Activated naive CD8-positive, alpha-beta T cell treated with anti-CD3 and anti-CD28 coated beads, Interleukin-2, amount 50 U/mL, for 24 hours (primary cell): ENCODE results near the gene SCGB1C2.

ENCODE experiments used
- ATAC-seq: fragments of 150-1000 bp; cut with Tn5 transposase; one replicate; pipeline ENCODE4 v1.10.0; 2021
- DNase-seq: peaks from one replicate; pipeline ENCODE4 v3.0.0; 2021
- H3K27ac Mint-ChIP-seq: one replicate; pipeline ENCODE4 v1.8.0; 2021; ENCODE audit warnings: mild to moderate bottlenecking, mixed read lengths
- H3K27me3 Mint-ChIP-seq: one replicate; pipeline ENCODE4 v1.8.0; 2021; ENCODE audit warnings: mixed read lengths
- H3K36me3 Mint-ChIP-seq: one replicate; pipeline ENCODE4 v1.8.0; 2021; ENCODE audit warnings: low read depth, mixed read lengths
- H3K4me1 Mint-ChIP-seq: one replicate; pipeline ENCODE4 v1.8.0; 2021; ENCODE audit warnings: mixed read lengths
- H3K4me3 Mint-ChIP-seq: one replicate; pipeline ENCODE4 v1.8.0; 2021; ENCODE audit warnings: mild to moderate bottlenecking, moderate library complexity, mixed read lengths
- H3K9me3 Mint-ChIP-seq: one replicate; pipeline ENCODE4 v1.8.0; 2021; ENCODE audit warnings: mixed read lengths

Gene SCGB1C2

DNA sequence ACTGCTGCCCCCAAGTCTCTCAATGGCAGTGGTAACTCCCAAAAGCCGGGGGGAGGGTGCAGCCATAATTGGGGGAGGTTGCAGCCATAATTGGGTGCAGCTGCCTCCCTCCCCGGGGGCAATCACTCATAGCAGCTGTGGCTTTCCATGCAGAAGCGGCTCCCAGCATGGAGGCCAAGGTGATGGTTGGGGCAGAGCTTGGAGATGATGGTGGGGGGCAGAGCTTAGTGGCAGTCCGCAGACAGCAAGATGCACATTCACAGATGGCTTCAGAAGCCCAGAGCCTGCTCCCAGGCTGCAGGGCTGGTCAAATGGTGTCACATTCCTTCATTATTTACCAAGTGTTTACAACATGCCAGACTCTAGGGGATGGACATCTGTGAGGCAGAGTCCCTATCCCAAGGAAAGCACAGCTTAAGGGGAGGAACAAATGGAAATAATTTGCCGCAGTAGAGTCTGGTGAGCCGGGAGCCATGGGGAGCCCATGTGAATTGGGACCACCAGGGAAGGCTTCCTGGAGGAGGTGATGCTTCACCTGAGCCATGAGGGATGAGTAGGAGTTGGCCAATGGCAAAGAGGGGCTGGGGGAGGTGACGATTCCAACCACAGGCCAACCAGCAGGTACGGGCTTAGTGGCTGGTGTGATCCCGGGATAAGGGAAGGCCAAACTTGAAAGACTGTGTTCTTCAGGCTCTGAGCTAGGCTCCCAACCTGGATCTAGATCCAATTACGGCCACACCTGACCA lies 36.0 kb downstream of the SCGB1C2 start:
- ATAC-seq (no peak), DNase-seq (no peak)
- Mint-ChIP-seq H3K4me3 (no peak overlapping the region), H3K36me3 (no peaks in the 10 kb centered on the region), H3K9me3 (no peaks in the 10 kb centered on the region), H3K27me3 (peaks cover 10% of the 10 kb centered on the region), H3K4me1 (peaks cover 2% of the 10 kb centered on the region), H3K27ac (no peak overlapping the region)

DNA sequence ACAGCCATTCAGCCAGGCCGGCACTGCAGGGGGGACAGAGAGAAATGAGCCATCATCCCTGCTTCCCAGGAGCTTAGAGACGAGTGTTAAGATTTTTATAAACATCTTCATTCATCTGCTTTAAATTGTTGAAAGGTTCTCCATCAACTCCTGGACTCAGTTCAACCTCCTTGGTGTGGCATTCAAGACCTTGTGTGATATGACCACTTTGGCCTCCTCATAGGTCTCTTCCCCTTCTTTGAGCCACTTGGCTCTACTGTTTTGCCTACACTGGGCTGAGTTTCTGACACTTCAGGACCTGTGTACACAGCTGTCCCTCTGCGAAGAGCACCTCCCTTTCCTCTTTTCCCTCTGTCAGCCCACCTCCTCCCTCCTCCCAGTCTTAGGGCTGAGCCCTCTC lies 39.8 kb downstream of the SCGB1C2 start:
- ATAC-seq (no peak), DNase-seq (no peak)
- no peaks in the 10 kb centered on the region for H3K9me3 Mint-ChIP-seq

GRCh38 chr17:177762-178161 lies 40.4 kb downstream of the SCGB1C2 start:
- no peaks in the 10 kb centered on the region for H3K9me3 Mint-ChIP-seq
- no peak overlapping the region for H3K4me3 Mint-ChIP-seq
- no peaks in the 10 kb centered on the region for H3K36me3 Mint-ChIP-seq
- no peak overlapping the region for H3K27ac Mint-ChIP-seq
- H3K4me1 Mint-ChIP-seq, result peaks cover 5% of the 10 kb centered on the region
- peaks cover 19% of the 10 kb centered on the region for H3K27me3 Mint-ChIP-seq
- ATAC-seq, result no peak
- DNase-seq, result no peak

More for the DNA sequence above, 39.8 kb downstream of the SCGB1C2 start:
- peak overlapping the region; percentile 15 for H3K27ac Mint-ChIP-seq
- H3K4me1 Mint-ChIP-seq, result peaks cover 4% of the 10 kb centered on the region
- peaks cover 13% of the 10 kb centered on the region for H3K27me3 Mint-ChIP-seq
- H3K36me3 Mint-ChIP-seq, result no peaks in the 10 kb centered on the region
- no peak overlapping the region for H3K4me3 Mint-ChIP-seq

GRCh38 chr17:178292-179065 lies 41.1 kb downstream of the SCGB1C2 start:
- Mint-ChIP-seq H3K4me1 (peaks cover 5% of the 10 kb centered on the region), H3K36me3 (no peaks in the 10 kb centered on the region), H3K27me3 (peaks cover 26% of the 10 kb centered on the region), H3K9me3 (no peaks in the 10 kb centered on the region), H3K27ac (no peak overlapping the region), H3K4me3 (no peak overlapping the region)
- DNase-seq (no peak), ATAC-seq (no peak)

- no peak overlapping the region for H3K27ac Mint-ChIP-seq
- no peaks in the 10 kb centered on the region for H3K36me3 Mint-ChIP-seq
- ATAC-seq (no peak), DNase-seq (no peak)
- peaks cover 32% of the 10 kb centered on the region for H3K27me3 Mint-ChIP-seq
- H3K9me3 Mint-ChIP-seq, result no peaks in the 10 kb centered on the region
- H3K4me3 Mint-ChIP-seq, result no peak overlapping the region
- H3K4me1 Mint-ChIP-seq, result peaks cover 5% of the 10 kb centered on the region
Measured at GRCh38 chr17:179066-179432, 41.7 kb downstream of the SCGB1C2 start.

DNA sequence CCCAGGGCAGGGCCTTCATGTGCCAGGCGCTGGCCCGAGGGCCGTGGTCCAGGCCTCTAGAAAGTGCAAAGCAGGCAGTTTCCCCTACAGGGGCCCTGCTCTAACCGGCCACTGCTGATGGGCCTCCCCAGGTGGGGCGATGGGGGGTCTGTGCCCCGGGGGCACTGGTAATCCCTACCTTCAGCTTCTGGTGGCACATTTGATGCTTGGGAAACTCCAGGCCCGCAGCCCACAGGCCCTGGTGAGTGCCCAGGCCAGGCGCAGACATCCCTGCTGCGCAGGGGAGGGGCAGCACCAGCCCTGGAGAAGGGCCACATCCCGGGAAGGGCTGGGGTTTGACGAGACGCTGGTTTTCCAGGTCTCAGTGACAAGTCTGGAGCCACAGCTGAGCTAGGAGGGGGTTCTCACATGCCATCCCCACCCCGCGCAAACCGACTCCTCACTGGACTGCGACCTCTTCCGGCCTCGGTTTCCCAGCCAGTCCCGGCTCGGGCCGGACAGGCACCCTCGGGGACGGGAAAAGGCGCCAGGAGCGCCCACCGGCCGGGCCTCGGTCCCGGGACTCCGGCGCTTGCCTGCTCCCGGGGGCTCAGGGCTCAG lies 42.5 kb downstream of the SCGB1C2 start:
- peaks cover 5% of the 10 kb centered on the region for H3K4me1 Mint-ChIP-seq
- ATAC-seq (no peak), DNase-seq (no peak)
- no peak overlapping the region for H3K4me3 Mint-ChIP-seq
- H3K36me3 Mint-ChIP-seq, result no peaks in the 10 kb centered on the region
- no peaks in the 10 kb centered on the region for H3K9me3 Mint-ChIP-seq
- peaks cover 37% of the 10 kb centered on the region for H3K27me3 Mint-ChIP-seq
- H3K27ac Mint-ChIP-seq, result no peak overlapping the region

GRCh38 chr17:180381-181244 lies 43.2 kb downstream of the SCGB1C2 start:
- ATAC-seq (no peak), DNase-seq (no peak)
- Mint-ChIP-seq H3K27ac (no peak overlapping the region), H3K27me3 (peaks cover 37% of the 10 kb centered on the region), H3K9me3 (no peaks in the 10 kb centered on the region), H3K36me3 (no peaks in the 10 kb centered on the region), H3K4me1 (peaks cover 7% of the 10 kb centered on the region), H3K4me3 (no peak overlapping the region)

- Mint-ChIP-seq H3K9me3 (no peaks in the 10 kb centered on the region), H3K27ac (no peak within 1 kb of the TSS), H3K4me3 (peak within 1 kb of the TSS; percentile 38), H3K4me1 (peaks cover 15% of the 10 kb centered on the region), H3K36me3 (no peaks in the 10 kb centered on the region), H3K27me3 (peaks cover 37% of the 10 kb centered on the region)
- DNase-seq (peak; percentile 13), ATAC-seq (no peak)
Measured at GRCh38 chr17:181245-182049, 44.1 kb downstream of the SCGB1C2 start, which contains the start of gene DOC2B. TSS of gene DOC2B (minus strand) at chr17:181650. CDS start at chr17:181479, 171 bp downstream.

GRCh38 chr17:182050-182751 lies 44.8 kb downstream of the SCGB1C2 start:
- ATAC-seq, result no peak
- Mint-ChIP-seq H3K27ac (no peak overlapping the region), H3K4me3 (peak overlapping the region; percentile 38), H3K27me3 (peaks cover 36% of the 10 kb centered on the region), H3K4me1 (peaks cover 15% of the 10 kb centered on the region), H3K9me3 (no peaks in the 10 kb centered on the region), H3K36me3 (no peaks in the 10 kb centered on the region)
- no peak for DNase-seq

GRCh38 chr17:183021-183420 lies 45.7 kb downstream of the SCGB1C2 start:
- H3K4me3 Mint-ChIP-seq, result no peak overlapping the region

DNA sequence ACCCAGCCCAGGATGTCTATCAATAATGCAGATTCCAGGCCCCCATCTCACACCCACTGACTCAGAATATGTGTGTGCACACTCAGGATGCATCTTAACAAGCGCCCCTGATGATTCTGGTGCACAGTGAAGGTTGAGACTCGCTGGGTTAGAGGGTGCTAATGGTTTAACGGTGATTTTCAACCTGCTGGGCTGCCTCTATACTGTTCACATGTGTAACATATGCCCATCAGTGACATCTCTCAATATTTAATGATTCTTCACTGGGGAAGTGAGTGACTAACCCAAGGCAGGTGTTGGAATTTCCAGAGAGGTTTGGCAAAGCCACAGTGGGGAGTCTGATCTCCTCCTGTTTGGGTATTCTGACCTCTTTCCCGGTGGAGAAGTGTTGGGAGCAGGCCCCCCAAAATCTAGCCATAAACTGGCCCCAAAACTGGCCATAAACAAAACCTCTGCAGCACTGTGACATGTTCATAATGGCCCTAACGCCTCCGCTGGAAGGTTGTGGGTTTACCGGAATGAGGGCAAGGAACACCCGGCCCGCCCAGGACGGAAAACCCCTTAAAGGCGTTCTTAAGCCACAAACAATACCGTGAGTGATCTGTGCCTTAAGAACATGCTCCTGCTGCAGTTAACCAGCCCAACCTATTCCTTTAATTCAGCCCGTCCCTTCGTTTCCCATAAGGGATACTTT lies 48.2 kb downstream of the SCGB1C2 start:
- Mint-ChIP-seq H3K27me3 (peaks cover 28% of the 10 kb centered on the region), H3K4me3 (no peak overlapping the region), H3K36me3 (no peaks in the 10 kb centered on the region), H3K27ac (peak overlapping the region; percentile 47), H3K4me1 (peaks cover 18% of the 10 kb centered on the region), H3K9me3 (no peaks in the 10 kb centered on the region)
- peak; percentile 34 for DNase-seq
- peak; percentile 47 for ATAC-seq

More at GRCh38 chr17:183021-183420, 45.7 kb downstream of the SCGB1C2 start:
- DNase-seq, result no peak
- Mint-ChIP-seq H3K36me3 (no peaks in the 10 kb centered on the region), H3K27ac (no peak overlapping the region), H3K9me3 (no peaks in the 10 kb centered on the region), H3K4me1 (peaks cover 15% of the 10 kb centered on the region), H3K27me3 (peaks cover 34% of the 10 kb centered on the region)
- ATAC-seq, result no peak

- Mint-ChIP-seq H3K27me3 (peaks cover 24% of the 10 kb centered on the region), H3K9me3 (no peaks in the 10 kb centered on the region), H3K4me1 (peaks cover 14% of the 10 kb centered on the region), H3K4me3 (no peak overlapping the region), H3K27ac (no peak overlapping the region), H3K36me3 (no peaks in the 10 kb centered on the region)
- no peak for ATAC-seq
- no peak for DNase-seq
Measured at GRCh38 chr17:187130-187529, 49.8 kb downstream of the SCGB1C2 start.
